GM20431 (cell line): ENCODE data around the gene NPIPB5.
"Not testable (repeated sequence)": the region's sequence is repeated elsewhere in the genome, so short reads cannot be mapped to it uniquely, and the experiment has no call there.

Source experiments
- in situ Hi-C: fragments of 300-500 bp; cut with MseI, MboI; formaldehyde crosslinking; loops from one replicate; pipeline ENCODE4 v1.15.0; 2020; ENCODE audit warnings: low sequenced_read_pairs; ENCODE audit not compliant: unreplicated experiment

Gene NPIPB5

GRCh38 chr16:22510591-22510990 lies at the start of gene NPIPB5:
Gene NPIPB5 (plus strand): TSS chr16:22510891. CDS start chr16:22513802, 2,911 bp downstream.
- in situ Hi-C loops, result not testable (repeated sequence)

GRCh38 chr16:22468846-22469245 lies 41.8 kb upstream of the NPIPB5 start:
- in situ Hi-C loops, result not testable (repeated sequence)

- in situ Hi-C loops, result not testable (repeated sequence)
These were observed 27.3 kb downstream of the NPIPB5 start for GRCh38 chr16:22537996-22538395.

GRCh38 chr16:22544809-22545208 lies 34.1 kb downstream of the NPIPB5 start:
- in situ Hi-C loops, result not testable (repeated sequence)

GRCh38 chr16:22546630-22547029 lies 35.9 kb downstream of the NPIPB5 start:
- in situ Hi-C loops, result not testable (repeated sequence)

- in situ Hi-C loops, result not testable (repeated sequence)
These were observed 36.6 kb downstream of the NPIPB5 start for GRCh38 chr16:22547170-22547765.

GRCh38 chr16:22549853-22550252 lies 39.2 kb downstream of the NPIPB5 start:
- in situ Hi-C loops, result not testable (repeated sequence)

- in situ Hi-C loops, result not testable (repeated sequence)
These were observed 40.5 kb downstream of the NPIPB5 start for GRCh38 chr16:22551143-22551542.

- in situ Hi-C loops, result not testable (repeated sequence)
These were observed 41.0 kb downstream of the NPIPB5 start for GRCh38 chr16:22551651-22552050.

- in situ Hi-C loops, result not testable (repeated sequence)
These were observed 46.1 kb downstream of the NPIPB5 start for GRCh38 chr16:22556759-22557158.
